Thymus (tissue), 11 donors: ENCODE data around the gene PROCR. TPM values are rescaled to one million over a fixed set of nuclear protein-coding genes. Genes with fewer than 3 reads are reported as not detected.
"Not testable (repeated sequence)": the region's sequence is repeated elsewhere in the genome, so short reads cannot be mapped to it uniquely, and the experiment has no call there.

Experiments used
- DNase-seq, 9 donors: peaks; one replicate each; pipeline ENCODE4 v3.0.0-alpha.2; 2013; ENCODE audit warnings: low spot score in 9 of 9, low read depth in 6 of 9, missing footprints in 1 of 9
- H3K27ac ChIP-seq, 2 donors: one replicate each; pipeline ENCODE4 v1.5.1; 2013; ENCODE audit warnings: control low read depth in 1 of 2, low read depth in 1 of 2, low read length in 1 of 2, mild to moderate bottlenecking in 1 of 2, moderate library complexity in 1 of 2
- H3K27me3 ChIP-seq, 2 donors: one replicate each; pipeline ENCODE4 v1.5.1; 2013; ENCODE audit warnings: low read length in 1 of 2; ENCODE audit not compliant: control insufficient read depth in 2 of 2, insufficient read depth in 1 of 2
- H3K36me3 ChIP-seq, 2 donors: one replicate each; pipeline ENCODE4 v1.5.1; 2013; ENCODE audit warnings: low read length in 1 of 2, mild to moderate bottlenecking in 1 of 2, moderate library complexity in 1 of 2; ENCODE audit not compliant: control insufficient read depth in 2 of 2, insufficient read depth in 2 of 2
- H3K4me1 ChIP-seq, 2 donors: one replicate each; pipeline ENCODE4 v1.5.1; 2013; ENCODE audit warnings: low read length in 2 of 2; ENCODE audit not compliant: control insufficient read depth in 2 of 2, insufficient read depth in 2 of 2
- H3K4me3 ChIP-seq, 2 donors: one replicate each; pipeline ENCODE4 v1.5.1; 2013; ENCODE audit warnings: low read length in 2 of 2, control low read depth in 1 of 2, mild to moderate bottlenecking in 1 of 2
- H3K9me3 ChIP-seq, 2 donors: one replicate each; pipeline ENCODE4 v1.5.1; 2013; ENCODE audit warnings: low read length in 1 of 2, mild to moderate bottlenecking in 1 of 2; ENCODE audit not compliant: control insufficient read depth in 2 of 2, insufficient read depth in 1 of 2
- WGBS: extraction: QIAGEN DNeasy Blood & Tissue Kit; methylation state at CpG from one replicate; pipeline ENCODE4 v1.1.7; 2013; 5-methylcytosine and 5-hydroxymethylcytosine counted together
- polyA plus RNA-seq: library from polyadenylated mRNA; stranded (reverse); fragments of 200-250 nt; gene quantifications from one replicate; pipeline ENCODE4 v1.2.3, GENCODE V29; 2013
- total RNA-seq: library from RNA; stranded (reverse); fragments of 120-200 nt; gene quantifications from one replicate; pipeline ENCODE4 v1.2.4, GENCODE V29; 2013
- donor health status: healthy.

Gene PROCR
- total and polyA plus RNA-seq, 2 donors: 4.6 to 7.8 TPM

DNA sequence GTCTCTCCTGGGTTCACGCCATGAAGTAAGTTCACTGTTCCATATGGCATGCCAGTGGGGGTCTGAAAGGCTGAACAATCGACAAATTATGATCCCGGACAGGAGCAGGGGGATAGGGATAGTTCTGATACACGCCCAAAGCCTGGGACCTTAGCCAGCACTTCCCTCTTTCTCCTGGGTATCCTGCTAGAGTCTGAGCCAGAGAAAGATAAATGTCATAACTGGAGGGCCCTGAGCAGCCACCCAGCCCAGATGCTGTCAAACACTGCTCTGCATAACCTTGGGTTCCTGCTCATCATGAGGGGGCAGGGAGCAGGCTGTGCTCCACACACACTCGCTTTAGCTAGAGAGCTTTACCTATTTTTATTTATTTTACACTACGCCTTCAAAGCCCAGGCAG, 37.0 kb upstream of the PROCR start:
- H3K4me3 ChIP-seq: no peak overlapping the region
- H3K4me1 ChIP-seq: no peaks in the 10 kb centered on the region
- peaks cover 53 to 70% of the 10 kb centered on the region in 2 donors for H3K36me3 ChIP-seq
- H3K27ac ChIP-seq: no peak overlapping the region
- H3K27me3 ChIP-seq: no peaks in the 10 kb centered on the region
- DNase-seq: no peak
- WGBS: 96% methylated on average over 6 of the region's 6 CpGs
- H3K9me3 ChIP-seq: no peaks in the 10 kb centered on the region

DNA sequence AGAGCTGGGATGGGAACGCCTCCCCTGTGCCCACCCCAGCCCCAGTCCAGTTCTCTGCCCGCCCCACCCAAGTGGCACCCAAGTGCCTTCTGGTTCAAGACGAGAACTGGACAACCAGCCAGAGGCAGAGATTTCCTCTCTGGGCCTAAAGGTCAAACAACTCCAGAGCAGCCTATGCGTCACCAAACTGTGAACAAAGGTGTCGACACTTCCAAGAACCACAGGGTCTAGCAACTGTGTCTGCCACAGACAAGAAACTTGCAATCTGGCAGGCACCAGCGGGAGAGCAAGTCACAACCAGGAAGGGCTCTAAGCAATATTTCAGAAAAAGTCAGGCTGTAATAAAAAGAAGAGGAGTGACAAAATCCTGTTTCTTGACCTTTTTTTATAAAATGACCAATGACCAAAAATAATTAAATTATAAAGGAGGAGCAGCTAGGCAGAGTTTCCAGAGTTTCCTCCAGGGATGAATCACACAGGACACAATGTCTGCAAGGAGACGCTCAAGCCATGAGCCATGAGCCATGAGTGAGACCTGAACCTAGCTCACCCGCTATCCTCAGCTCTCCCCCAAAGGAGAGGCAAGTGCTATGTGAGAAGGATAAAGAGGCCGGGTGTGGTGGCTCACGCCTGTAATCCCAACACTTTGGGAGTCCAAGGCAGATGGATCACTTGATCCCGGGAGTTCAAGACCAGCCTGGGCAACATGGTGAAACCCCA, 35.8 kb upstream of the PROCR start:
- no peak for DNase-seq
- H3K36me3 ChIP-seq: peaks cover 46 to 72% of the 10 kb centered on the region in 2 donors
- 98% methylated on average over 11 of the region's 11 CpGs for WGBS
- H3K4me1 ChIP-seq: no peaks in the 10 kb centered on the region
- no peak overlapping the region for H3K4me3 ChIP-seq
- no peak overlapping the region for H3K27ac ChIP-seq
- no peaks in the 10 kb centered on the region for H3K27me3 ChIP-seq
- H3K9me3 ChIP-seq: no peaks in the 10 kb centered on the region

DNA sequence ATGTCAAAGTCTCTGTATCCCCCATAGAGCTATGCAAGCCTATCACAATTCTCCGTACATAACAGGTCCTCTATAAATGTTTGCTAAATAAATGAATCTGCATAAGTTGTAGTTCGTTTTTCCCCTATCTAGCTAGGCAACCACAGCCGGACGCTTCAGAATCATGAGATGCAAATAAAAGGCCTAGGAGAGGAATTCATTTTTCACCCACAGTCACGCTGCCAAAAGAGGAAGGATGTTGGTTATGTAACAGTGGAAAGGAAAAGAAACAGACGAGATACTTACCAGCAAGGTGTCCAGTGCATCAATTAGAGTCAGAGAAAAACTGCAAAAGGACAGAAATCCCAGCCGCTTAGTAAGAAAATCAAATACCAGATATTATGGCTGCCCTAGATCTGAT, 27.2 kb upstream of the PROCR start:
- Histone ChIP-seq H3K4me3 (no peak overlapping the region), H3K36me3 (peaks cover 19 to 21% of the 10 kb centered on the region in 2 donors), H3K4me1 (peaks cover 14 to 35% of the 10 kb centered on the region in 2 donors), H3K27ac (peak overlapping the region; percentile 74 to 84), H3K27me3 (no peaks in the 10 kb centered on the region), H3K9me3 (no peaks in the 10 kb centered on the region)
- 53% methylated on average over 7 of the region's 7 CpGs for WGBS
- DNase-seq: no peak

DNA sequence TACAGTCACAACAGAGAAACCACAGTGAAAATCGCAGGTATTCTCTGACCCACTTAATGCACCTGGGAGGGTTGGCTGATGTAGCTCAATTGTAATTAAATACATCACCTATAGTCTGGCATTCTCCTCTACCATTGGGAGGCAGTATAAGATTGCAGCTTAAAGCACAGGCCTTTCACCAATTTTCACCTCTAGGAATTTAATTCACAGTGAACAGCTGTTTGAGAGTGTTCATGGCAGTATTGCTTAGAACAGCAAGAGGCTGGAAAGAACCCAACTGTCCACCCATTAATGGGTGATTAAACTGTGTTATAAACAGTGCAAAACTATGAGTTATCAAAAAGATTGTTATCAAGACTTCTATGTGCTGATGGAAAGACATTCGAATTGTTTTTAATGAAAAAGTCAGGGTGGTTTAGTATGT, 26.7 kb upstream of the PROCR start:
- peak; percentile 48 to 91 (median 77) for DNase-seq
- H3K27me3 ChIP-seq: no peaks in the 10 kb centered on the region
- H3K4me3 ChIP-seq: no peak overlapping the region
- WGBS: 47% methylated on average over 2 of the region's 2 CpGs
- peak overlapping the region in 1 of 2 donors; percentile 84 for H3K27ac ChIP-seq
- peaks cover 18 to 19% of the 10 kb centered on the region in 2 donors for H3K36me3 ChIP-seq
- peaks cover 14 to 35% of the 10 kb centered on the region in 2 donors for H3K4me1 ChIP-seq
- H3K9me3 ChIP-seq: no peaks in the 10 kb centered on the region

DNA sequence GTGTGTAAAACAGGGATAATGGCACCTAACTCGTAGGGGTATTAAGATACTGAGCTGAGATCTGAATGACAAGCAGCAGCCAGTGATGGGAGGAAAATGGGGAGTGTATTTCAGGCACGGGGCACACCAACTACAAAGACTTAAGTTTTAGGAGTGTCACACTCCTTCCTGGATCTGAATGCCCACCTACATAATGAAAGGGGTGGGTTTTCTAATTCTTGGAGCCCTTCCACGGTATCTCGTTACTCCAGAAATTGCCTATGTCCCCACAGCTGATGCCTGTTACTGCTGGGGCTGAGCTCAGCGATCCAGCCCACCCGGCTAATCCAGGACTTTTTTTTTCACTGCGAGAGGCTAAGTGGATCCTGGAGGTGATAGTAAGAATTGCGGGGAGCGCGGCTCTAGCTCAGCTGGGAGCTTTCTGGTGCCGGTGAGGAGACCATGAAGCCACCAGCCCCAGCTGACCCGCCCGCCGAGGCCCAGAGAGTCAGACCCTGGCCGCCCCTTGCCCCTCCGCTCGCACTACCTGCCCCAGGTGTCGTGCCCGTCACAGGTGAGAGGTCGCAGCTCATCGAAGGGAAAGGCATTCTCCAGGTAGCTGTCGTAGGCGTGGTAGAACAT, 25.5 kb upstream of the PROCR start:
- H3K9me3 ChIP-seq: no peaks in the 10 kb centered on the region
- H3K27ac ChIP-seq: peak overlapping the region in 1 of 2 donors; percentile 75
- peak overlapping the region; percentile 72 to 86 for H3K4me3 ChIP-seq
- DNase-seq: peak in 1 of 9 donors; percentile 15
- H3K36me3 ChIP-seq: peaks cover 15 to 19% of the 10 kb centered on the region in 2 donors
- H3K27me3 ChIP-seq: no peaks in the 10 kb centered on the region
- WGBS: 11% methylated on average over 23 of the region's 23 CpGs
- H3K4me1 ChIP-seq: peaks cover 14 to 35% of the 10 kb centered on the region in 2 donors

DNA sequence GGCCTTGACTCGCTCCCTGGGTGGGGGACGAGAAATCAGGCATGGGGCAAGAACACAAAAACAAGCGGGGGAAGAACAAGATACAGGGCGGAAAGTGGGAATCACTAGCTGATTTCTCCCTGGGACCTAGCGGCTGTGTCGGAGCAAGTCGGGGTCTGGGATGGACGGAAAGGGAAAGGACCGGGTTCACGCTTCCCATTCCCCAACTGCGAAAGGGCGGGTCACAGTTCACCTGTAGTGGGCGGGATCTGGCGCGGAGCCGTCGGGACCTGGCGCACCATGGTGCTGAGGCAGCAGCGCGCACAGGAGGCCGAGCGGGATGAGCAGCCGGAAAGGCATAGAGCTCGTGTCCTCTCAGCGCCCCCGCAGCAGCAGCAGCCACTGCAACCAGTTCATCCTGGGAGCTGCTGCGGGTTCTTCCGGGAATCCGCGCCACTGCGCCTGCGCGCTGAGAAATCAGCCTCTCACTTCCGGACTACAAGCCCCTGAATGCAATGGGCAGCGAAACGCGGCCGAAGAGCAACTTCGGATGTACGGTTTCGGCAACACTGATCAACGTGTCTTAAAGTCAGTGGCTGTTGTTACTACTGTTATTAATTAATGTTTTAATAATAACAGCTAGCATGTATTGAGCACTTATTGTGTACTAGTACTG, 24.8 kb upstream of the PROCR start, which contains the start of gene EDEM2:
EDEM2 (minus strand) TSS at position 417 of the 655 bp plus-strand sequence; CDS start at position 339, 78 bp downstream.
- Histone ChIP-seq H3K4me1 (peaks cover 14 to 35% of the 10 kb centered on the region in 2 donors), H3K36me3 (peaks cover 11 to 14% of the 10 kb centered on the region in 2 donors), H3K9me3 (no peaks in the 10 kb centered on the region), H3K4me3 (peak within 1 kb of the TSS; percentile 72 to 86), H3K27me3 (no peaks in the 10 kb centered on the region), H3K27ac (peak within 1 kb of the TSS; percentile 75 to 77)
- under 1% methylated on average over 42 of the region's 42 CpGs for WGBS
- DNase-seq: peak; percentile 85 to 97 (median 95)

DNA sequence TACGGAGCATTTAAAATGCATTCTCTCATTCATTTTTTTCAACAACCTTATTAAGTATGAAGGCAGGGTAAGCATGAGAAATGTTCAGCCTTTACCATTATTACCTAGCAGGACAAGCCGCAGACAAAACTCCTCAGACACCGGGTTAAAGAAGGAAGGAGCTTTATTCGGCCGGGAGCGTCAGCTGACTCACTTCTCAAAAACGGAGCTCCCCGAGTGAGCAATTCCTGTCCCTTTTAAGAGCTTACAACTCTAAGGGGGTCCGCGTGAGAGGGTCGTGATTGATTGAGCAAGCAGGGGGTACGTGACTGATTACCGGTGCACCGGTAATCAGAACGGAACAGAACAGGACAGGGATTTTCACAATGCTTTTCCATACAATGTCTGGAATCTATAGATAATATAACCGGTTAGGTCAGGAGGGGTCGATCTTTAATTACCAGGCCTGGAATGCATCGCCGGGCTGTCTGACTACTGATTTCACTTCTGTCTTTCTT, 24.2 kb upstream of the PROCR start:
- H3K9me3 ChIP-seq, H3K27me3 ChIP-seq, H3K36me3 ChIP-seq, DNase-seq, H3K27ac ChIP-seq: not testable (repeated sequence)
- H3K4me3 ChIP-seq: peak overlapping the region; percentile 72 to 86
- peaks cover 14 to 35% of the 10 kb centered on the region in 2 donors for H3K4me1 ChIP-seq
- 2% methylated on average over 19 of the region's 19 CpGs for WGBS

DNA sequence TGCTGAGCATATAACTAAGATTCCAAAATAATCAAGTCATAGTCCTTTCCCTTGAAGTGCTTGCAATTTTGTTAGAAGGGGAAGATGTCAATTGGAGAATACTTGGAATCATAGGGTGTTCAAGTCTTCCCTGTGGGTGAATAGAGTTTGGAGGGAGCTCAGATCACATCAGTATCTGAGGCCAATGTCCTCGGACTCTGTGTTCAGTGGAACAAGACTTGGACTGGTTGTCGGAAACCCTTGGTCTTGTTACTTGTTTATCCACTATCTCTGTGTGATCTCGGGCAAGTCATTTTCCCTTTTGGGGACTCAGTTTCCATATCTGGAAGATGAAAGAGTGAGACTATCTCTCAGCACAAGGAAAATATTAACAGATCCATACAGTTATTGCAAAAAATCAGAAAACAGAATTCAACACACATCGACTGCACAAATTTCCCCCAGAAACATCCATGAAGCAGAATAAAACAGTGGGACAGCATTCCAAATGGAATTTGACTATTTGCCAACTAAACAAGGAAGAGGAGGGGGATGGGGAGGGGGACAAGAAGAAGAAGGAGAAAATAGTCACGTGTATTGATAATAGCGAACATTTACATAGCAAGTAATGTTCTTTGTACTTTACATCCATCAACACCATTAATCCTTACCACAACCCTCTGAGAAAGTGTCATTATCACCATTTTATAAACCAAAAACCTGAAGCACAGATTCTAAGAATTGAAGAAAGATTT, 20.9 kb upstream of the PROCR start:
- H3K27me3 ChIP-seq: no peaks in the 10 kb centered on the region
- no peak overlapping the region for H3K4me3 ChIP-seq
- no peaks in the 10 kb centered on the region for H3K36me3 ChIP-seq
- WGBS: 96% methylated on average over 6 of the region's 6 CpGs
- H3K27ac ChIP-seq: no peak overlapping the region
- DNase-seq: no peak
- H3K4me1 ChIP-seq: peaks cover 4 to 16% of the 10 kb centered on the region in 2 donors
- H3K9me3 ChIP-seq: no peaks in the 10 kb centered on the region
